ENCODE measurements around the gene HOXD8. TPM values are rescaled to one million over a fixed set of nuclear protein-coding genes. Genes with fewer than 3 reads are reported as not detected.

Gene HOXD8
- total and polyA plus RNA-seq, 2 of the 8 experiments (the other 6 are each of a cell fraction or from before 2014, with no cell fraction given) = not detected

GRCh38 chr2:176103194-176103593 lies 26.3 kb upstream of the HOXD8 start (continued):
- no peak for TF ChIP-seq SIRT6 (IDR thresholded peaks at IDR 0.05; ENCODE audit: low read length)
